GM19452 (cell line): ENCODE results near the gene SH3PXD2A.
"Not testable (repeated sequence)": the region's sequence is repeated elsewhere in the genome, so short reads cannot be mapped to it uniquely, and the experiment has no call there.

Source experiments
- ATAC-seq: cut with Tn5 transposase; IDR thresholded peaks from one replicate; pipeline ENCODE4 v1.9.1; 2021; ENCODE audit not compliant: unreplicated experiment

Gene SH3PXD2A

DNA sequence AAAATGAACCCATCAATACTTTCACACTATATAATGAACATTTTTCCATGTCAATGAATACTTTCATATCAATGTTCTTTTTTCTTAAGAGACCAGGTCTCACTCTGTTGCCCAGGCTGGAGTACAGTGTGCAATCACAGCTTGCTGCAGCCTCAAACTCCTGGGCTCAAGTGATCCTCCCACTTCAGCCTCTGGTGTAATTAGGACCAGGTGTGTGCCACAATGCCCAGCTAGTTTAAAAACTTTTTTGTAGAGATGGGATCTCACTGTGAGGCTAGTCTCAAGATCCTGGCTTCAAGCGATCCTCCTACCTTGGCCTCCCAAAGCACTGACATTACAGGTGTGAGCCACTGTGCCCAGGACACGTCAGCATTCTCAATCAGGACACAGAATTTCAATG, 85.2 kb downstream of the SH3PXD2A start:
- no peak for ATAC-seq

DNA sequence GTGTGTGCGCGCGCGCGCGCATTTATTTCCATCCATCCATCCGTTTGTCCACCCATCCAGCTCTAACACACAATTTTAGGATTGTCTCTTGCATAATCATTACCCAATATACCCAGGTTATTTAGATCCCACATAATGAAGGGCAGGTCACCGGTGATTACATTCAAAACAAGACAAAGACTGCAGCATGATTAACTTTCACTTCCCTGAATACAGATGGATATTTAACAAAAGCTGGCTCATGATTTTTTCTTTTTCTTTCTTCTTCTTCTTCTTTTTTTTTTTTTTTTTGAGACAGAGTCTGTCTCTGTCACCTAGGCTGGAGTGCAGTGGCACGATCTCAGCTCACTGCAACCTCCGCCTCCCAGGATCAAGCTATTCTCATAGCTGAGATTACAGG, 86.2 kb downstream of the SH3PXD2A start:
- ATAC-seq, result no peak

DNA sequence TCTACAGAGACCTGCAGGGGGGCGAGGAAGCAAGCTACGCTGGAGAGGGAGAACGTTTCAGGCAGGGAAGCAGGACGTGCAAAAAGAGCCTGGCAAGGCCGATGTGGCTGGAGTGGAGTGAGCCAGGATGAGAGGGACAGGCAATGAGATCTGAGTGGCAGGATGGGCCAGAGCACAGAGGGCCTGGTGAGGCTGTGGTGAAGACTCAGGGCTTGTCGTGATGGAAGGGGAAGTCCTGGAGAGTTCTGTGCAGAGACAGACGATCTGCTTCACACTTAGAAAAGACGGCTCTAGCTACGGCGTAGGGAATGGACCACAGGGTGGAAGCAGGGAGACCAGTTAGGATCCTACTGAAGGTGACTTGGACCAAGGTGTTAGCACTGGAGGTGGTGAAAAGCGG, 87.0 kb downstream of the SH3PXD2A start:
- ATAC-seq, result no peak

DNA sequence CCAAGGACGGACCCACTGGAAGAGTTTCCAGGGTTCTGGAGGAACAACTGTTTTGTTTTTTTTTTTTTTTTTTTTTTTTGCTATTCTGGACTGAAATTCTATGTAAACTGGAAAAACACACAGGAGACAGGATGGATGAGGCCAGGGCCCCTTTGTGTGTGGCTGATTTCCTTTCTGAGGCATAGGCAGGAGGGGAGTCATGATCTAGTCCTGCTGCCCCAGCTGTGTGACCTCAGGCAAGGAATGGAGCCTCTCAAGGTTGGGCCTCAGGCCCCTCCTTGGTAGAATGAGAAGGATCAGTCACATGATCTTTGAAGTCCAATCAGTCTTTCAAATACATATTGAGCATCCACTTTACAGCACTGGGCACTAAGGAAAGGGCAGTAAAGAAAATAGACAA, 87.6 kb downstream of the SH3PXD2A start:
- ATAC-seq, result no peak

DNA sequence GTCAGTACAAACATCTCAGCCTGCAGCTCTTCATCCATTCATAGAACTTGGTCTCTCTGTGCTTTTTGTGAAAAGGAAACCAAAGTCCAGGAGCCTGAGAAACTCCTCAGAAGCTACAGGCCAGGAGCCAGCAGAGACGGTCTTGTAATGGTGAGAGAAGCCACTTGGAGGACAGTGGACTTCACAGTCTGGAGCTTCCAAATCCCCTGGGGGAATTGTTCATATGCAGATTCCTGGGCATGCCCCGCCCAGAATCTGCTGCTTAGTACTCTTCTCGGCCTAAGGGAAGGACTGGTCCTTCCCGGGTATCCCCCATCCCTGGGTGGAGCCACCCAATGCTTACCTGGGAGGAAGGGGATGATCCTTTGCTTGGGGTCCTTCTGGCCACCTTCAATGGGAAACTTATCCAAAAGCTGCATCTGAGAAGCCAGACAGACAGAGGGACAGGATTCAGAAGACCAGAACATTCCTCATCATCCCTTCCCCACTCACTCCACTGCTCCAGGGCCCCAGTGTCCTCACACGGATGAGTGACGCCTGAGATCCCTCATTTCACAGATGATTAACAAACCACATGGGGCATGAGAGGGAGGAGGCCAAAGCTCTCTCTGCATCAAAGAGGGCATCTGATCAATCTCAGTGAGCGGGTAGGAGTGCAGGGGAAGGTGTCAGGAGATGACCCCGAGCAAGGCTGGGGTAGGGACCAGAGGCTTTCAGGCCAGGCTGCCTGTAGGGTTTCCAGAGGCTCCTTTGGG, 88.4 kb downstream of the SH3PXD2A start:
- no peak for ATAC-seq

DNA sequence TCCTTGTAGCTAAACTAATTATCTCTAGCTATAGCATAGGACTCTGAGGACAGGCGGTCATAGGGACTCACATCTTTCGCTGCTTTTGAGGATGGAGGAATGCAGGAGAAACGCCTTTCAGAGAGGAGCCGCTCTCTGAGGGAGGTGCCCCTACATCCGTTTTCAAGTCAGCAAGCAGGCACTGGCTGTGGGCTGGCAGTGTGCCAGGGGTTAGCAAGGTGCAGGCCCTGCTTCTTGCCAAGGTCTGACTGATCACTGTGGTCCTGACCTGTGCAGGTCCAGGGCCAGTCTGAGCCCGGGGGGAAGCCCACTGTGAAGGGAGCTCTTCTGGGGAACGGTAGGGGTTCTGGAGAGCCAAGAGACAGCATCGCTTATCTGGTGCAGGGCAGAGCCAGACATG, 89.4 kb downstream of the SH3PXD2A start:
- ATAC-seq, result no peak

DNA sequence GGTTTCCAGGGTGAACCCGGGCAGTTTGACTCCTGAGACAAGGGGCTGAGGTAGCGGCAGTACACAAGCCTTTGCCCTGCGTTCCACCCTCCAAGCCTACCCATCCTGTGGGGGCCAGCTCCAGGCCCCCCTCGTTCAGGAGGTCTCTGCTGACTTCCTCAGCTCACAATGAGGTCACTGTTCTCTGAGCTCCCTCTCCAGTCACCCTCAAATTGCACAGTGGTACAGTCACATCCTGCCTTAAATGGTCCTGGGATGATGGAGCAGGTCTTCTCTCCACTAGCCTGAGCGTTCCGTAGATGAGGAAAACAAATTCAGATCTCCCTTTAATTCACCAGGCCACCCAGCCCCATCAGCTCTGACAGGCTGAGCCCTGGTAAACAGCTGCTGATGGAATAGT, 90.2 kb downstream of the SH3PXD2A start:
- ATAC-seq, result no peak

DNA sequence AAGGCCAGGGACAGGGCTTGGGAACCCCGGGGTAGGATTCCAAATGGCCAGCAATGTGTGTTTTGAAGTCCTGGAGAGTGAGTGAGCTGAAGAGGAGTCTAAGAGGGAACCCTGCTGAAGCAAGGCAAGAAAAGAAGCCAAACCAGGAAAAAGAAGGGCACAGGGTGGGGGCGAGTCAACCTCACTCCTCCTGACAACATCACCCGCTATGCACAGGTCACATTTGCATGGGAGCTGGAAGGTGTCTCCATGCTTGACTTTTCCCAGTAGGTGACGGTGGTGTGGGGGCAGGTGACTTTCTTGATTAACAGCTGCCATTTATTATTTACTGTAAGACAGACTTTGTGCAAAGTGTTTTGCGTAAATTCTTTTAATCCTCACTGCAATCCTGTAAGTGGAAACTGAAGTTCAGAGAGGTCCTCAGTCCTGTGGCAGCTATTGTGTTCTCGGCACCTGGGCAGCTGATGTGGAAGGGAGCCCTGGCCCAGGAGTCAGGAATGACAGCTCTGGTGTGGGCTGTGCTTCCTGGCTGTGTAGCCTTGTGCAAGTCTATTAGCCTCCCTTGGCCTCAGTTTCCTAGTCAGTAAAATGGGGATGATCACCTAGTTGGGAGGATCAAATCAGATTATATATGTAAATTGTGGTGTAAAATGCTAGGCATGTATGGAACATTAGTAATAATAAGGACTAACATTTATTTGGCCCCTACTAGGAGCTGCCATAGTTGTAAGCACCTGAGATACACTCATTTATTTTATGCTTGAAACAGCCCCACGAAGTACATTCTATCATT, 90.9 kb downstream of the SH3PXD2A start:
- ATAC-seq, result no peak

DNA sequence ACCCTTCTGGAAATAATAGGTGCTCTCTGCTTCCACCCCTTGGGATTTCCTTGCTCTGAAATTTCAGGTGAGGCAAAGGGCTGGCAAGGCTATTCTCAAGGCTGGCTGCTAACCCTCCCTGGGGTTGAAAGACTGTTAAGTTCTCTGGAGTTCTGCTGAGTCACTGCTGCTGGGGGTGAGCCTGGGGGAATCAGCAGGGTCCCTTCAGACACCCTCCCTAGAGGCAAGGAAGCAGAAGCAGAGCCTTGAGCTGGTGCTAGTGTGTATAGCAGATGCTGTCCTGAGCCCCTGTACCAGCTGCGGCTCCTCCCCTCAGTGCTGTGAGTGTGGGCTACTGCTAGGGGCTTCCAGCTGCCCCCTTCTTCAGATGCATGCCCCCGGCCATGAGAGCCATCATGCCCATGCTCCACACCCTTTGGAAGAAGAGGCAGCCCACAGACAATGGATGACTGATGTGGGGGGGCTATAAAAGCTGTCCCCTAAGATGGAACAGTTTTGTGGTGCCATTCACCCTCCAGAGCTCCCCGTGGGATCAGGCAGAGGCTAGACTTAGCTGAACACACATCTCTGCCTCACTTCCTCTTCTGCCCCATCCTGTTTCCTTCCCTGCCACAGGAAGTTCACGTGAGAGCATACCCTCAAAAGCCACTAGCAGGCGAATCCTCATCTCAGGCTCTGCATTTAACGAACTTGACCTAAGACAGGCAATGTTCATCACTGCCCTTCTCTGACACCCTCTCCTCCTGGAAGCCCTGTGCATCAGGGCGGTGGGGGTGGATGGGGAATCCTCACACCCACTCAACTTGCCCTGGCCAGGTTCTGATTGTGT, 91.8 kb downstream of the SH3PXD2A start:
- peak; percentile 50 for ATAC-seq

DNA sequence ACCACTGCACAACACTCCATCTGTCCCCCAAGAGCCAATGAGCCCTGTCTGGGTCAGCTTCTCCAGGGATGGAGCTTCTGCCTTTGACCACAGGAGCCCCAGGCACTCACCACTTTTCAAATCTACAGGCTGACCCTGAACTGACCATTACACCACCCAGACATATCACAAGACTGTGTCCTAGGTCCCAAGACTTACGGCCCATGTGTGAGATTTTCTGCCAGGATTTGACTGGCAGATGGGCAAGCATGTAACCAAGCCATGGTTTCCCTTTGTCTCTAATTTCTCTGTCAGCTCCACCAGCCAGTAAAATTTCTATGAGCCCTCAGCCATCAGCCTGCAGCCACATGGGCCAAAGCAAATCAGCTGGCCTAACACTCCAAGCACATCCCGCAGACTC, 92.5 kb downstream of the SH3PXD2A start:
- no peak for ATAC-seq

DNA sequence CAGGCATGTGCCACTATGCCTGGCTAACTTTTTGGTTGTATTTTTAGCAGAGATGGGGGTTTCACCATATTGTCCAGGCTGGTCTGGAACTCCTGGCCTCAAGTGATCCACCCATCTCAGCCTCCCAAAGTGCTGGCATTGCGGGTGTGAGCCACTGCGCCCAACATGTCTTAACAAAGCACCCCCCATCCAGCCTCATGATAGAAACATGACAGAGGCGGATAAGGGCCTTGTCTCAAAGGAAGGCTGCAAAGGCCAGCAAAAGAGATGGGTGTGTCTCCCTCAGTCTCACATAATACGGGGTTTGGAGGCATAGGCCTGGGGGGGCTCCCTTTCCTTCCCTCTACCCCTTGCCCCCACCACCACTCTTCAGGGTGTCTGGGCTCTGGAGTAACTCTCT, 93.2 kb downstream of the SH3PXD2A start:
- no peak for ATAC-seq

DNA sequence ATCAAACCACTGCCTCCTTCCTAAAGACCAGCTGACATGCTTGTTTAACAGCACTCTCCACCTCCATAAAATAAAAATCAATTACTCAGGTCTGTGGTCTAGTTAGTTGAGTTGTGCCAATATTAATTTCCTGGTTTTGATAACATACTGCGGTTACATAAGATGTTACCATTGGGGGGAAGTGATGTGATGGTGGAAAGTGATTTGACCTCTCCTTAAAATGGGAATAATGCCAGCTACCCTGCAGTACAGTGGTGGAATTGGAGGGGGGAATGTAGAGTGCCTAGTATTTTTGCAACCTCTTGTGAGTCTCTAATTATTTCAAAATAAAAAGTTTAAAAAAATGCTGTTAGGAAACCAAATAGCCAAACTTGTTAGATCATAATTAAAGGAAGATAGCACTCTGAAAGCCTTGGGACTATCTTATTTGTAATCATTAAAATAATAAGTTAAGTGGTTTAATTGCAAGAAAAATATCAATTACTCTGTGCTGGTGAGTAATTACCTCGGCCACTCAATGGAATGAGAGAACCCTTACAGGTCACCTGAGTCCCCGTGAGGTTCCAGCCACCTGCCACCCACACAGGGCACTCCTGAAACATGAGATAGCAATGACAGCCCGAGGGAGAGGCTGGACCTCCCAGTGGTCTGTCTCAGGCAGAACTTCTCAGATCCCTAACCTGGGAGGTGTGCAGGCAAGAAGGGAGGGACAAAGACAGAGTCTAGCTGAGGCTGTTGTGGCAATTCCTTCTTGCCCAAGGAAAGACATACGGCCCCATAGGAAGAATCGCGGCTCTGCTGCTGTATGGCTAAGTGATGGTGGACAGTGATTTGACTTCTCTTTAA, 94.1 kb downstream of the SH3PXD2A start:
- ATAC-seq, result no peak

DNA sequence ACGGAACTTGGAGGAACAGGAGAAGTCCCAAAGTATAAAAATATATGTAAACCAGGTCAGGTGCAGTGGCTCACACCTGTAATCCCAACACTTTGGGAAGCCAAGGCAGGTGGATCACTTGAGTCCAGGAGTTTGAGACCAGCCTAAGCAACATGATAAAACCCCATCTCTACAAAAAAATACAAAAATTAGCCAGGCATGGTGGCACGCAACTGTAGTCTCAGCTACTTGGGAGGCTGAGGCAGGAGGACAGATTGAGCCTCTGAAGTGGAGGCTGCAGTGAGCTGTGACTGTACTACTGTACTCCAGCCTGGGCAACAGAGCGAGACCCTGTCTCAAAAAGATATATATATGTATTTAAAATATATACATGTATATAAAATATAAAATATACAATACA, 95.1 kb downstream of the SH3PXD2A start:
- not testable (repeated sequence) for ATAC-seq

DNA sequence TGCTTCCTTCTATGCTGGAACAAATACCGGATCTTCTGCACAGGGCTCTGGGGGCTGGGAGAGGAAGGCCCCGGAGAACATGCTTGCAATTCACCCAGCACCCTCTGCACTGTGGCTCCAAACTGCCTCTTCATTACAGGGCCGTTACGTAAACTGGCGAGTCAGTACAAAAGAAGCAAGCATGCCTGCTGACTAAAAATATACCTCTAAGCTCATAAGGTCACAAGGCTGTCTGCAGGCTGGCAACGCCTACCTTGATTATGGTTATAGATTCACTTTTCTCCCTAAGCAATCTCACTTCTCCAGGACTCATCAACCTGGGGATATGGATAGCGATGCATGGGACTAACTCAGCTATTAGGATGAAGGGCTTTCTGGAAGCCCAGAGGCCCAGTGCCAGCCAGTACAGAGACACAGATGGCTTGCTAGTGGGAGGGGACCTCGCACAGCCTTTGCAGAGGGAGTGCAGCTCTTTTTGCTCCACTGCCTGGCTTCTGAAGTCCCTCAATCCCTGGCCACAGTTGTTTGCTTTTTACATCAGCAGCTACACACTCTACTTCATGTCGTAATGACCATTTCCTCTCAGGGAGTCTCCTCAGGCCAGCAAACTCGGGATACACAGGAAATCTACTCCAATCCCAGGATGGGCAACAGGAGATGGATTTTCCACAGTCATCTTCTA, 96.1 kb downstream of the SH3PXD2A start:
- peak; percentile 41 for ATAC-seq

DNA sequence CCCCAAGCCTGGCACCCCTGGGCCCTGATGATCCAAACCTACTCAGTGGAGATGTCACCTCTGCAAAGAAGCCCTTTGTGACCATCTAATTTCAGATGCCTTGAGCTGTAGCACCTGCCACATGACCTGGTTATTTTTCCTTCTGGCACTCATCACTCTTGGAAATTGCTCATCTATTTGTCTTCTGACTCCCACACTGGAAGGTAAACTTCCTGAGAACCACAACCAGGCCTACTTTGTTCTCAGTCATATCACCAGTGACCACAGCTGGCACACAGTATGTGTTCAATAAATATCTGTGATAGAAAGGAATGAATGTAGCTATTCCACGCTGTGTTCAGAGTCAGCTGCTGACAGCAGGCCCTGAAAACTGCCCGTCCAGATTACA, 97.1 kb downstream of the SH3PXD2A start:
- ATAC-seq, result no peak

DNA sequence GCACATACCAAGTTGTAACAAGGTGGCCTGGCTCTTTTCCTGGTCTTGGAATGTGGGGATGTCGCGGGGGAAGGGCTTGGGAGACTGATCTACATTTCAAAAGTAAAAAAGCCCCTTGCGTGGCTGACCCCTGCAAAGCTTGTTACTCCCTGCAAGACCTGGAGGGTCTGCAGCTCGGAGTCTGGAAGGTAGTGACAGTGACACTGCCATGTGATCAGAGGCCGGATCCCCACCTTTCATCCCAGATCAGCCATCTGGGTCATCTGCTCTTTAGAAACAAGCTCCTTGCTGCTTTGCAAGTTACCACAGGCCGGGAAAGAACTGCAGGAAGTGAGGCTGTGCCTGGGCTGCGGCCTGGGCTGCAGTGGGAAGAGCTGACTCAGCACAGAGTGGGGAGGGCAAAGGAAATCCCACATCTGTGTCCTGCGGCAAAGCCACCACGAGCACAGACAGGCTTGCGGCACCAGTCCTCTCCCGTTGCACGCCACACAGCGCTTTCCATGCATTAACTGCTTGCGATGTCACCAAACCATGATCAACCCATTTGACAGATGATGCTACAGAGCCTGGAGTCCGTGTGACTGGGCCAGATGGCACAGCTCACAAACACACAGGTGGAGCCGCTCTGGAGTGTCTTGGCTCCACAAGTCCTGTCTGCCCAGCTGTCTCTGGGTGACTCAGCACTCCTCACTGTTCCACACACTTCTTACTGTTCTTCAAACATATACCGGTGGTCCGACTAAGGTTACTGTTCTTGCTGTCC, 97.7 kb downstream of the SH3PXD2A start:
- ATAC-seq, result peak; percentile 44

DNA sequence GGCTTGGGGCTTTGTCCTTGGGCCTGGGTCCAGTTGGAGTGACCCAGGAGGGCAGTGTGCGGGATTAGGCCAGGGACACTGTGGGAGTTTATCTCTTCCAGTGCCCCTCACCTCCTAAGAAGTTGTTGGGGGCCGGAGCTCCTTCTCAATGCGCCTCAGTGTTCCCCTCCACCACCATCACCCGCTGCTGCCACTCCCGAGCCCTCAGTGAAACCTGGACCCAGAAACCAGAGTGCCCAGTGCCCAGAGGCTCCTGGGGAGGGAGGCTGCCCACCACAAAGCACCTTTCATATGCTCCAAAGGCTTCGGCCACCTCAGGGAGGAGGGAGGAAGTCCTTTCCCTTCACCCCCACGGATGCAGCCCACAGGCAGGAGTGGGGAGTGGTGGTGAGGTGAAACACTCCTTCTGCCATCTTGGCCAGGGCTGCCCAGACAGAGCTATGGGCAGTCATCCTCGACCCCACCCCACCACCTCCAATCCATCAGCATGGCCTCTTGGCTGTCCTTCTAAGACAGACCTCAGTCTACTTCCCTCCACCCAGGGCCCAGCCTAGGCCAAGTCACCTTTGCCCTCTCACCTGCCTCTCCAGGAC, 99.0 kb downstream of the SH3PXD2A start:
- no peak for ATAC-seq

DNA sequence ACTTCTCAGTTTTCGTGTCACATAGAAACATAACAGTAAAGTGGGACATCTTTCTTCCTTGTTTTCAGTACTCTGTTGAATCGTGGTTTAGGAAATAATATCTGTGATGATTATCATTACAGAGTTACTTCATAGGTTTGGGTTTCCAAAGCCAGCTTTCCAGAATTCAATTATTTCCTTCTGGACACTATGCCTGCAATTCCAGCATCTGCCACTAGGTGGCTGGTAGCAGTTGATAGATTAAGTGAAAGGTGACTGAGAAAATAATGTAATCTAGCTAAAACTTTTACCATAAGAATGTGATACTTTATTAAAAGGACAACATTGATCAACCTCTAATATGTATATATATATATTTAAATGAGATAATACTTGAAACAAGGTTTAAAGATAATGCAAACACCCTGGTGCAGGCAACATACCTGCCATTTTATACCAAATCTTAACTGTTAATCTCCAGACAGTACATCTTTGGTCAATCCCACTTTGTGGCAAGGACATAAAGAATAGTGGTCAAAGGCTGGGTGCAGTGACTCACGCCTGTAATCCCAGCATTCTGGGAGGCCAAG, 102.6 kb downstream of the SH3PXD2A start:
- ATAC-seq, result no peak
